SK-N-SH treated with all-trans-retinoic acid at 6 μM for 48 hours (cell line): Measurements from ENCODE around the gene PRKCZ.

ENCODE experiments used
- ZFP30 ChIP-seq: fragments of 450-650 bp; formaldehyde crosslinking; IDR thresholded peaks from 2 replicates; pipeline ENCODE4 v1.5.0; 2022; ENCODE audit warnings: mild to moderate bottlenecking, moderate library complexity
- ZNF70 ChIP-seq: fragments of 450-650 bp; formaldehyde crosslinking; IDR thresholded peaks from 2 replicates; pipeline ENCODE4 v1.5.0; 2020; ENCODE audit warnings: mild to moderate bottlenecking, moderate library complexity

GRCh38 chr1:2100780-2101108 is 50.5 kb downstream of the PRKCZ start:
- no peak for TF ChIP-seq ZNF70 (CRISPR knock-in tag)
- TF ChIP-seq ZFP30 (CRISPR knock-in tag) = no peak
